Ascending aorta (tissue), 2 donors: ENCODE data around the gene FLYWCH2. TPM values are rescaled to one million over a fixed set of nuclear protein-coding genes. Genes with fewer than 3 reads are reported as not detected.

Source experiments
- DNase-seq, 2 donors: peaks; one replicate each; pipeline ENCODE4 v3.0.0-alpha.2; 2019; ENCODE audit warnings: low spot score in 2 of 2
- H3K27ac ChIP-seq, 2 donors: fragments of 200-600 bp; sonication (generic); one replicate each; pipeline ENCODE4 v1.5.1; 2016 to 2017; ENCODE audit warnings: mild to moderate bottlenecking in 1 of 2
- H3K27me3 ChIP-seq: fragments of 200-600 bp; sonication (generic); one replicate; pipeline ENCODE4 v1.5.1; 2017
- H3K36me3 ChIP-seq, 2 donors: fragments of 200-600 bp; sonication (generic); one replicate each; pipeline ENCODE4 v1.5.1; 2016
- H3K4me1 ChIP-seq, 2 donors: fragments of 200-600 bp; sonication (generic); one replicate each; pipeline ENCODE4 v1.5.1; 2016 to 2017; ENCODE audit warnings: mild to moderate bottlenecking in 1 of 2
- H3K4me3 ChIP-seq, 2 donors: fragments of 200-600 bp; sonication (generic); one replicate each; pipeline ENCODE4 v1.5.1; 2016 to 2017; ENCODE audit warnings: mild to moderate bottlenecking in 1 of 2
- H3K9me3 ChIP-seq, 2 donors: fragments of 200-600 bp; sonication (generic); one replicate each; pipeline ENCODE4 v1.5.1; 2016
- CTCF ChIP-seq, 3 experiments: fragments of 200-600 bp in 2 of 3; fragments of 450-650 bp in 1 of 3; sonication (generic) in 2 of 3; IDR thresholded peaks; one replicate each; pipeline ENCODE4 v1.5.1; 2016 to 2019; ENCODE audit warnings: antibody characterized with exemption in 3 of 3, mild to moderate bottlenecking in 1 of 3, moderate library complexity in 1 of 3
- intact Hi-C: fragments of 100-400 bp; cut with DNase I; formaldehyde crosslinking; loops from one replicate; pipeline ENCODE4 v1.15.1; 2023
- total RNA-seq: library from RNA; depleted of rRNA; stranded (reverse); fragments of >200 nt; gene quantifications from one replicate; pipeline ENCODE4 v1.1.0, GENCODE V29; 2016

The FLYWCH2 gene
- total RNA-seq, 1 donor from 2014 or later = 109 TPM

DNA sequence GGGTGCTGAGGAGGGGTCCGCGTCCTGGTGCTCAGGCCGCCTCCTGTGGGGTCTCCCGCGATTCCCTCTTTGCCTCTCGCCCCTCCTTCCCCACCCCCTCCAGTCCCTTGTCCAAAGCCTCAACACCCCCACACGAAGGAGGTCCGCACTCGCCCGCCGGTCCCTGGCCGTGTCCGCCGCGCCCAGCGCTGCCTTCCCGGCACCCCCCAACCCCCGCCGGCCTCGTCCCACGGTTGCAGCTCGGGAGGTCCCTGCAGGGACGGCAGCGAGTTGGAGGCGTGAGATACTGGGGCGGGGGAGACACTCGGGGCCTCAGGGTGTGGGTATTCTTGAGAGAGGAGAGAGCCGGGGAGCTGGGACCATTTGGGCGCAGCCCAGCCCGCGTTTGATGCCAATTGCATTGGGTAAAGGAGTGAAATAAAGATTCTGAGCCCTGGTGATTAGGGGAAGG lies 468 bp downstream of the FLYWCH2 start:
- peaks cover 0 to 5% of the 10 kb centered on the region in 2 donors for H3K4me1 ChIP-seq
- peak overlapping the region; percentile 64 to 86 for H3K4me3 ChIP-seq
- H3K9me3 ChIP-seq = no peaks in the 10 kb centered on the region
- TF ChIP-seq CTCF (IDR thresholded peaks at IDR 0.05) = peak in 1 of 3 experiments; percentile 1
- H3K27ac ChIP-seq = peak overlapping the region; percentile 91 to 94
- no peaks in the 10 kb centered on the region for H3K27me3 ChIP-seq
- peaks cover 0 to under 1% of the 10 kb centered on the region in 2 donors for H3K36me3 ChIP-seq
- intact Hi-C loops = loop anchor here (2.0 kb wide), 1 partner anchor 137 kb away; the partner anchor contains the start of gene TNFRSF12A
- no peak for DNase-seq

DNA sequence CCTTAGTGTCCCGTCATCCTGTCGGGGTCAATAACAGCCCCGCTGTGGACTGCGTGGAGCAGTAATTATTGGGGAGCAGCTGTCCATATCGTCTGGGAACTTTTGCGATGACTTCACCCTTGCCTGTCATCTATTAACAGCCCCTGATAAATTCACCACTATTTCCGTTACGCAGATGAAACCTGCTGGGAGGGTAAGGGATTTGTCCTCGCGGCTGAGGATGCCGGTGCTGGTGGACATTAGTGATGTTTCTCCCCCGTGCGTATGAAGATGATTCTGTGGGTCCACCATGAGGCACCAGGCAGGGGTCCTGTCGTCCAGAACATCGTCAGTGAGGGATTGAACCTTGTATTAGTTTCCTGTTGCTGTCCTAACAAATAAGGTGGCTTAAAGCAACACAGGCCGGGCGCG lies 1.0 kb downstream of the FLYWCH2 start:
- TF ChIP-seq CTCF (IDR thresholded peaks at IDR 0.05) = no peak
- DNase-seq = no peak
- Histone ChIP-seq H3K4me3 (peak overlapping the region; percentile 64 to 86), H3K27ac (peak overlapping the region in 1 of 2 donors; percentile 94), H3K27me3 (no peaks in the 10 kb centered on the region), H3K36me3 (peaks cover 0 to 3% of the 10 kb centered on the region in 2 donors), H3K9me3 (no peaks in the 10 kb centered on the region), H3K4me1 (peaks cover 0 to 5% of the 10 kb centered on the region in 2 donors)
- intact Hi-C loops = no loop called here

GRCh38 chr16:2894231-2894630 lies 11.2 kb downstream of the FLYWCH2 start:
- no peak for TF ChIP-seq CTCF (IDR thresholded peaks at IDR 0.05)
- intact Hi-C loops = no loop called here
- Histone ChIP-seq H3K4me1 (no peaks in the 10 kb centered on the region), H3K27ac (no peak overlapping the region), H3K36me3 (peaks cover 8 to 15% of the 10 kb centered on the region in 2 donors), H3K27me3 (no peaks in the 10 kb centered on the region), H3K9me3 (no peaks in the 10 kb centered on the region), H3K4me3 (no peak overlapping the region)
- no peak for DNase-seq

DNA sequence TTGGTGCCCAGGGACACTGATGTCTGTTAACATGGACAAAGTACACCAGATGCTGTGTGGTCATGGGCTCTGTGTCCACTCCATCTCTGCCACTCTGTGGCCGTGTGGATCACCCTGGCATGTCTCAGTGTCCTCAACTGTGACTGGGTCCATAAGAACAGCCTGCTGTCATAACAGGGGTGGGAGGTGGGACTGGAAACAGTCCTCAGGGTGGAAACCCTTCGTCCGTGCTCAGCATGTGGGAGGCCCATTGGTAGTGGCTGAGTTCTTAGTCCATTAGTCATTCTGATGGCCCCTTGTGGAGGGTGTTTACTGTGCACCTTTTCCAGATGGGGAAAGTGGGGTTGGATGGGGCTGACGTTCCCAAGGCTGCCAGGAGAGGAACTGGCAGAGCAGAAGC lies 12.8 kb downstream of the FLYWCH2 start:
- Histone ChIP-seq H3K27me3 (no peaks in the 10 kb centered on the region), H3K4me3 (no peak overlapping the region), H3K36me3 (peaks cover 8 to 15% of the 10 kb centered on the region in 2 donors), H3K4me1 (no peaks in the 10 kb centered on the region), H3K9me3 (no peaks in the 10 kb centered on the region), H3K27ac (no peak overlapping the region)
- no peak for TF ChIP-seq CTCF (IDR thresholded peaks at IDR 0.05)
- intact Hi-C loops = no loop called here
- no peak for DNase-seq

DNA sequence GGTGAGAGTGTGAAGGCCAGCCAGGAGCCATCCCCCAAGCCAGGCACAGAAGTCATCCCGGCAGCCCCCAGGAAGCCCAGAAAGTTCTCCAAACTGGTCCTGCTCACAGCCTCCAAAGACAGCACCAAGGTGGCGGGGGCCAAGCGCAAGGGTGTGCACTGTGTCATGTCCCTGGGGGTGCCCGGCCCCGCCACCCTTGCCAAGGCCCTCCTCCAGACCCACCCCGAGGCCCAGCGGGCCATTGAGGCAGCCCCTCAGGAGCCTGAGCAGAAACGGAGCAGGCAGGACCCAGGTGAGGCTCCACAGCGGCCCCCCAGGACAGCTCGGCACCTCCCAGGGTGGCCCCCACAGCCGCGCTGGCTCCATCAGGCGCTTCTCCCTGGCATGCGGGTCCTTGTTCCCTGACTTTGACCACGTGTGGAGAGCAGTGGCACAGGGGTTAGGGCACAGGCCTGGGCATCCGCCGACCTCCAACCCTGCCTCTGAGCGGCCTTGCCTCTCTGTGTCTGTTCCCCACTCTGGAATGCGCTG lies 13.5 kb downstream of the FLYWCH2 start:
- Histone ChIP-seq H3K36me3 (peaks cover 8 to 15% of the 10 kb centered on the region in 2 donors), H3K27me3 (no peaks in the 10 kb centered on the region), H3K4me1 (no peaks in the 10 kb centered on the region), H3K4me3 (no peak overlapping the region), H3K9me3 (no peaks in the 10 kb centered on the region), H3K27ac (no peak overlapping the region)
- TF ChIP-seq CTCF (IDR thresholded peaks at IDR 0.05) = no peak
- DNase-seq = no peak
- intact Hi-C loops = no loop called here
